CD14-positive monocyte (primary cell): ENCODE results near the gene ST3GAL2. TPM values are rescaled to one million over a fixed set of nuclear protein-coding genes. Genes with fewer than 3 reads are reported as not detected.
A peak's percentile ranks its signal among the peaks of the same experiment; 100 is the strongest.

Experiments used
- DNase-seq, 3 donors: peaks; one replicate each; pipeline ENCODE4 v3.0.0-alpha.2; 2011 to 2022
- H2AFZ ChIP-seq: 2 replicates; pipeline ENCODE4 v1.6.0; 2012; ENCODE audit warnings: mild to moderate bottlenecking, low read depth, low read length, inconsistent platforms; ENCODE audit not compliant: insufficient read depth, poor library complexity, severe bottlenecking
- H3K27ac ChIP-seq, 2 donors: 1 replicate in 1 of 2; 2 replicates in 1 of 2; pipeline ENCODE4 v1.5.1; 2012 to 2013; ENCODE audit warnings: low read length in 2 of 2, control low read depth in 1 of 2, inconsistent platforms in 1 of 2, low read depth in 1 of 2, mild to moderate bottlenecking in 1 of 2
- H3K27me3 ChIP-seq, 2 donors: one replicate each; pipeline versions ENCODE4 v1.6.0 to v1.6.1; 2011 to 2013; ENCODE audit warnings: low read length in 2 of 2; ENCODE audit not compliant: control insufficient read depth in 2 of 2, insufficient read depth in 2 of 2
- H3K36me3 ChIP-seq, 2 donors: replicated peaks in 1 of 2; 1 replicate in 1 of 2; 2 replicates in 1 of 2; pipeline versions ENCODE4 v1.5.1 to v1.6.1; 2012 to 2013; ENCODE audit warnings: low read length in 2 of 2, control low read depth in 1 of 2, inconsistent platforms in 1 of 2, mild to moderate bottlenecking in 1 of 2; ENCODE audit not compliant: insufficient read depth in 2 of 2, control insufficient read depth in 1 of 2
- H3K4me1 ChIP-seq, 2 donors: 1 replicate in 1 of 2; 2 replicates in 1 of 2; pipeline versions ENCODE4 v1.5.1 to v1.6.1; 2012 to 2013; ENCODE audit warnings: low read length in 2 of 2, control low read depth in 1 of 2, inconsistent platforms in 1 of 2, mild to moderate bottlenecking in 1 of 2, moderate library complexity in 1 of 2; ENCODE audit not compliant: insufficient read depth in 2 of 2, control insufficient read depth in 1 of 2
- H3K4me2 ChIP-seq: replicated peaks from 2 replicates; pipeline ENCODE3; 2012; ENCODE audit warnings: low read length, moderate library complexity, mild to moderate bottlenecking; ENCODE audit not compliant: poor library complexity, severe bottlenecking; ENCODE audit errors: extremely low read depth
- H3K4me3 ChIP-seq, 3 experiments: fragments of 200-600 bp in 1 of 3; sonication (generic) in 1 of 3; replicated peaks in 1 of 3; 1 replicate in 2 of 3; 2 replicates in 1 of 3; pipeline ENCODE4 v1.5.1; 2011 to 2013; ENCODE audit warnings: low read length in 3 of 3, mild to moderate bottlenecking in 3 of 3, control low read depth in 2 of 3, low read depth in 2 of 3, inconsistent platforms in 1 of 3, moderate library complexity in 1 of 3
- H3K79me2 ChIP-seq: 2 replicates; pipeline ENCODE4 v1.6.0; 2012; ENCODE audit warnings: mild to moderate bottlenecking, control low read depth, inconsistent platforms, low read length, moderate library complexity; ENCODE audit not compliant: insufficient read depth
- H3K9ac ChIP-seq: 2 replicates; pipeline ENCODE4 v1.6.0; 2017; ENCODE audit warnings: low read length, mild to moderate bottlenecking; ENCODE audit not compliant: insufficient read depth, poor library complexity, severe bottlenecking
- H3K9me3 ChIP-seq, 2 donors: replicated peaks in 1 of 2; 1 replicate in 1 of 2; 2 replicates in 1 of 2; pipeline versions ENCODE4 v1.5.1 to v1.6.1; 2012 to 2013; ENCODE audit warnings: low read length in 2 of 2, control low read depth in 1 of 2; ENCODE audit not compliant: control insufficient read depth in 1 of 2, insufficient read depth in 1 of 2
- H4K20me1 ChIP-seq: 2 replicates; pipeline ENCODE4 v1.6.0; 2012; ENCODE audit warnings: mild to moderate bottlenecking, low read length, control low read depth, moderate library complexity; ENCODE audit not compliant: insufficient read depth
- H3K27ac Mint-ChIP-seq, 7 donors: one replicate each; pipeline ENCODE4 v1.8.0; 2020; ENCODE audit warnings: mild to moderate bottlenecking in 7 of 7, mixed read lengths in 7 of 7, moderate library complexity in 6 of 7, inconsistent platforms in 2 of 7
- H3K27me3 Mint-ChIP-seq, 3 donors: one replicate each; pipeline ENCODE4 v1.8.0; 2021 to 2022; ENCODE audit warnings: low read depth in 3 of 3, mild to moderate bottlenecking in 3 of 3, mixed read lengths in 3 of 3, moderate library complexity in 3 of 3, inconsistent platforms in 1 of 3
- H3K36me3 Mint-ChIP-seq, 2 donors: one replicate each; pipeline ENCODE4 v1.8.0; 2020; ENCODE audit warnings: mixed read lengths in 2 of 2, inconsistent platforms in 1 of 2, mild to moderate bottlenecking in 1 of 2
- H3K4me1 Mint-ChIP-seq: one replicate; pipeline ENCODE4 v1.8.0; 2020; ENCODE audit warnings: mild to moderate bottlenecking, mixed read lengths
- H3K4me3 Mint-ChIP-seq, 2 donors: one replicate each; pipeline ENCODE4 v1.8.0; 2020; ENCODE audit warnings: mild to moderate bottlenecking in 2 of 2, mixed read lengths in 2 of 2, moderate library complexity in 1 of 2
- H3K9me3 Mint-ChIP-seq, 7 donors: one replicate each; pipeline ENCODE4 v1.8.0; 2020 to 2022; ENCODE audit warnings: mixed read lengths in 7 of 7, mild to moderate bottlenecking in 6 of 7, moderate library complexity in 6 of 7, inconsistent platforms in 2 of 7
- WGBS: methylation state at CpG from one replicate; pipeline ENCODE4 v1.1.5; 2013; ENCODE audit warnings: missing lambda C conversion rate; ENCODE audit not compliant: insufficient coverage; 5-methylcytosine and 5-hydroxymethylcytosine counted together
- intact Hi-C, 2 donors: fragments of 100-400 bp; cut with micrococcal nuclease; formaldehyde crosslinking; loops; one replicate each; pipeline versions ENCODE4 v1.15.0 to v1.15.1; 2023
- polyA plus RNA-seq, 3 donors: library from polyadenylated mRNA; depleted of rRNA in 1 of 3; unstranded in 2 of 3; stranded (reverse) in 1 of 3; fragments of 300-500 nt in 2 of 3; fragments of >200 nt in 1 of 3; fragmentation: Illumina TruSeq in 2 of 3; gene quantifications; 1 replicate in 2 of 3; 2 replicates in 1 of 3; pipeline ENCODE4 v1.2.3, GENCODE V29; 2012 to 2021
- TF ChIP-seq, protein P1 (sequence below): fragments of 200-600 bp; IDR thresholded peaks from one replicate; pipeline ENCODE4 v1.8.0; 2022; ENCODE audit warnings: antibody characterized with exemption, mild to moderate bottlenecking

ST3GAL2 gene
- polyA plus RNA-seq, 3 donors: 13.5 to 20.0 (median 18.4) TPM

DNA sequence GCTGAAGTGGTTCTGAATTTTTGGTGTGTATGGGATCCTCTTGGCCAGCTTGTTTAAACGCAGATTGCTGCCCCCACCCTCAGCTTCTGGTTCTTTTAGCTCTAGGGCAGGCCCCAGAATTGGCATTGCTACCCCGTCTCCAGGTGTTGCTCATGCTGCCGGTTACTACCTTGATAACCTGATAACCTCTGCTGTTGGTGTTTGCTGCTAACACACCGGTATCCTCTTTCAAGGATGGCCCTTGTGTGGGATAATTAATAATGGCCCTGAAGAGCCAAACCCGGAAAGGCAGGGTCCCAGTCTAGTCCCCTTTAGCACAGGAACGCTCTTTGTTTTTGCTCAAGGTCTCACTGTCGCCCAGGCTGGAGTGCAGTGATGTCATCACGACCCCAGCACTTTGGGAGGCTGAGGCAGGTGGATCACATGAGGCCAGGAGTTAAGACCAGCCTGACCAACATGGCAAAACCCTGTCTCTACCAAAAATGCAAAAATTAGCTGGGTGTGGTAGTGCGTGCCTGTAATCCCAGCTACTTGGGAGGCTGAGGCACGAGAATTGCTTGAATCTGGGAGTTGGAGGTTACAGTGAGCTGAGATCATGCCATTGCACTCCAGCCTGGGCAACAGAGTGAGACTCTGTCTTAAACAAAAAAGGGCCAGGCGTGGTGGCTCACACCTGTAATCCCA lies 1.3 kb upstream of the ST3GAL2 start:
- H2AFZ ChIP-seq: peak overlapping the region; percentile 99
- 100% methylated on average over 4 of the region's 11 CpGs for WGBS
- peak overlapping the region in 1 of 7 donors; percentile 35 for H3K27ac Mint-ChIP-seq

DNA sequence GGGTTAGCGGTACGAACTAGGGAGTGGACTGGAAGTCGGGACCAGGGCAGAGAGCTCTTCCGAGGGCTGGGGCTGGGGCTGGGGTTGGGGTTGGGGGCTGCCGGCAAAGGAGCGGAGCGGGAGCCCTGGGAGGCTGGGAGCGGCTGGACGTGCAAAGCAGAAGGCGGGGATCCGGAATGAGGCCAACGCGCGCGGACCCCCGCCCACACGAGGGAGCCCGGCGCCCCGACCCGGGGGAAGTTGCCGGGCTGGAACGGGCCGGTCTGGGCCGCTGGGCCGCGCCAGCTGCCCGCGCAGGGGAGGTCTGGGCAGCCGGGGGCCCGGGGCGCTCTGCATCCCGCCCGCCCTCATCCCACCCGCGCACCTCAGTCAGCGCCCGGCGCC lies 323 bp downstream of the ST3GAL2 start:
- Mint-ChIP-seq H3K4me3 (peak overlapping the region; percentile 98 to 100), H3K36me3 (peaks cover 14 to 15% of the 10 kb centered on the region in 2 donors), H3K27me3 (peaks cover 2 to 6% (median 5%) of the 10 kb centered on the region in 3 donors), H3K4me1 (peaks cover 43% of the 10 kb centered on the region), H3K9me3 (no peaks in the 10 kb centered on the region), H3K27ac (peak overlapping the region in 6 of 7 donors; percentile 77 to 95 (median 89))
- Histone ChIP-seq H3K9ac (peak overlapping the region; percentile 70), H3K36me3 (peaks cover 4 to 7% of the 10 kb centered on the region in 2 donors), H4K20me1 (peaks cover 22% of the 10 kb centered on the region), H3K4me3 (peak overlapping the region; percentile 66 to 96 (median 91)), H3K4me1 (peaks cover 28 to 40% of the 10 kb centered on the region in 2 donors), H3K27ac (peak overlapping the region in 1 of 2 donors; percentile 73), H3K27me3 (no peaks in the 10 kb centered on the region), H3K9me3 (no peaks in the 10 kb centered on the region), H3K79me2 (peaks cover 33% of the 10 kb centered on the region), H2AFZ (peak overlapping the region; percentile 99), H3K4me2 (peak overlapping the region; percentile 100)
- intact Hi-C loops: loop anchor here (2.0 to 5.0 kb wide), 2 partner anchors 34 to 46 kb away; no protein-coding TSS in a partner anchor
- no peak for DNase-seq
- WGBS: under 1% methylated on average over 34 of the region's 39 CpGs
- TF ChIP-seq, protein P1, sequence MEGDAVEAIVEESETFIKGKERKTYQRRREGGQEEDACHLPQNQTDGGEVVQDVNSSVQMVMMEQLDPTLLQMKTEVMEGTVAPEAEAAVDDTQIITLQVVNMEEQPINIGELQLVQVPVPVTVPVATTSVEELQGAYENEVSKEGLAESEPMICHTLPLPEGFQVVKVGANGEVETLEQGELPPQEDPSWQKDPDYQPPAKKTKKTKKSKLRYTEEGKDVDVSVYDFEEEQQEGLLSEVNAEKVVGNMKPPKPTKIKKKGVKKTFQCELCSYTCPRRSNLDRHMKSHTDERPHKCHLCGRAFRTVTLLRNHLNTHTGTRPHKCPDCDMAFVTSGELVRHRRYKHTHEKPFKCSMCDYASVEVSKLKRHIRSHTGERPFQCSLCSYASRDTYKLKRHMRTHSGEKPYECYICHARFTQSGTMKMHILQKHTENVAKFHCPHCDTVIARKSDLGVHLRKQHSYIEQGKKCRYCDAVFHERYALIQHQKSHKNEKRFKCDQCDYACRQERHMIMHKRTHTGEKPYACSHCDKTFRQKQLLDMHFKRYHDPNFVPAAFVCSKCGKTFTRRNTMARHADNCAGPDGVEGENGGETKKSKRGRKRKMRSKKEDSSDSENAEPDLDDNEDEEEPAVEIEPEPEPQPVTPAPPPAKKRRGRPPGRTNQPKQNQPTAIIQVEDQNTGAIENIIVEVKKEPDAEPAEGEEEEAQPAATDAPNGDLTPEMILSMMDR: peak; percentile 6

More for the DNA sequence above, 1.3 kb upstream of the ST3GAL2 start:
- Histone ChIP-seq H3K36me3 (peaks cover 0 to under 1% of the 10 kb centered on the region in 2 donors), H3K4me2 (peak overlapping the region; percentile 100), H3K4me1 (peaks cover 19 to 26% of the 10 kb centered on the region in 2 donors), H3K79me2 (peaks cover 25% of the 10 kb centered on the region), H4K20me1 (peaks cover 16% of the 10 kb centered on the region), H3K9me3 (no peaks in the 10 kb centered on the region), H3K27ac (no peak overlapping the region), H3K27me3 (no peaks in the 10 kb centered on the region), H3K4me3 (peak overlapping the region in 1 of 3 experiments; percentile 96), H3K9ac (no peak overlapping the region)
- Mint-ChIP-seq H3K36me3 (peaks cover under 1% of the 10 kb centered on the region in 2 donors), H3K4me3 (peak overlapping the region; percentile 95 to 99), H3K4me1 (peaks cover 35% of the 10 kb centered on the region), H3K9me3 (no peaks in the 10 kb centered on the region), H3K27me3 (peaks cover 2 to 6% (median 5%) of the 10 kb centered on the region in 3 donors)
- TF ChIP-seq, protein P1: no peak
- DNase-seq: no peak
- intact Hi-C loops: no loop called here
